ENCODE results near the gene HPS4. TPM values are rescaled to one million over a fixed set of nuclear protein-coding genes. Genes with fewer than 3 reads are reported as not detected.

The HPS4 gene
- total and polyA plus RNA-seq, 10 of the 15 experiments (the other 5 are each of a cell fraction or from before 2014, with no cell fraction given), result 11.7 to 36.7 (median 30.8) TPM

DNA sequence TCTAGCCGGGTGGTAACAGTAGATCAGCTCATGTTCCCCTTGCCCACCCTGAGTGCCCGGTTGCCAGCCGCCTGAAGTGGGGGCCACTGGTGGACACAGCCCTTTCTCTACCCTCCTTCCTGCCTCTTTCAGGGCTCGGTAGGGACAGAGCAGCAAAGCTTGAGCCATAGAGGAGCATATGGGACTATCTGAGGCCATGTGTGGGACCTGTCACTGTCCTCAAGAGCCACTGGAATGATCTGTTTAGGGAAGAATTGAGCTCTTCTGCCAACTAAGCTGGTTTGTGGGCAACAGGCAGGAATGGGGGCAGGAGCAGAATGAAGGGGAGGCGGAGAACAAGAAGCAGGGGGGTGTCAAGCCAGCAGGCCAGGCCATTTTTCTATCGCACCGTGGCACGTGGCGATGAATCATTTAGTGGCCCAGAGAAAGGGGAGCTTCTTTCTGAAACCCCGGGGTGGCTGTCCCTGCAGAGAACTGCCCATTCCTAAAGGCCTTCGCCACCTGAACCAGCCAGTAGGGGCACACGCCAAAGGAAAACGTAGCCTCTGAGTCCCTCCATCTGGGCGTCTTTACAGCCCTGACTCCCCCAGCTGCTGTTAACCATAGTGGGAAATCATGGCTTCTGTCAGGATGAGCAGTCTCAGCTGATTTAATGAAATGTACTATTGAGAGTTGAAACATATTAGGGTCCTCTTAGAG, 45.7 kb downstream of the HPS4 start:
- H3K4me3 ChIP-seq, result no peak overlapping the region
- CTCF ChIA-PET, result interaction anchor here (0.6 to 0.8 kb wide), 4 partner anchors 23 to 41 kb away, joined by 3 to 7 read pairs (median 4); no protein-coding TSS in a partner anchor
- RAD21 ChIA-PET (ENCODE audit: unreplicated experiment), result interaction anchor here (1.1 kb wide), 1 partner anchor 18 kb away, joined by 3 read pairs; no protein-coding TSS in a partner anchor
- peaks cover 4% of the 10 kb centered on the region; the same call in 1 of the 2 replicates for H4K20me1 ChIP-seq (ENCODE audit: control insufficient read depth, insufficient read depth)
- peaks cover 5 to 10% of the 10 kb centered on the region in 2 experiments; a peak in 3 of 4 replicates for H3K36me3 ChIP-seq (ENCODE audit: control insufficient read depth in 2 of 2, insufficient read depth in 2 of 2, low read length in 1 of 2)
- POLR2A ChIA-PET, result no interaction called here
- peaks cover 3% of the 10 kb centered on the region for H3K4me1 ChIP-seq (ENCODE audit: control insufficient read depth, insufficient read depth, low read length)
- H3K27ac ChIP-seq (ENCODE audit: control insufficient read depth, insufficient read depth), result no peak overlapping the region
- peaks cover 10% of the 10 kb centered on the region for H3K79me2 ChIP-seq (ENCODE audit: control insufficient read depth, insufficient read depth, low read length)
- 94% methylated on average over 14 of the region's 14 CpGs for WGBS (ENCODE audit: insufficient coverage, insufficient replicate concordance, low lambda C conversion rate, missing lambda C conversion rate)
- TF ChIP-seq ZNF24 (IDR thresholded peaks at IDR 0.05), result no peak
- no peak for TF ChIP-seq ZNF274 (IDR thresholded peaks at IDR 0.05; ENCODE audit: insufficient read depth, insufficient read length)
- TF ChIP-seq NR2F1 (conservative IDR thresholded peaks at IDR 0.05), result no peak
- no peak for TF ChIP-seq MTA2 (IDR thresholded peaks at IDR 0.05; ENCODE audit: low read depth)
- TF ChIP-seq, protein P1, sequence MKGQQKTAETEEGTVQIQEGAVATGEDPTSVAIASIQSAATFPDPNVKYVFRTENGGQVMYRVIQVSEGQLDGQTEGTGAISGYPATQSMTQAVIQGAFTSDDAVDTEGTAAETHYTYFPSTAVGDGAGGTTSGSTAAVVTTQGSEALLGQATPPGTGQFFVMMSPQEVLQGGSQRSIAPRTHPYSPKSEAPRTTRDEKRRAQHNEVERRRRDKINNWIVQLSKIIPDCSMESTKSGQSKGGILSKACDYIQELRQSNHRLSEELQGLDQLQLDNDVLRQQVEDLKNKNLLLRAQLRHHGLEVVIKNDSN (IDR thresholded peaks at IDR 0.05; ENCODE audit: borderline replicate concordance, extremely low read length, insufficient read depth, low read depth, low read length), result no peak
- ATAC-seq (no peak), DNase-seq (ENCODE audit: low read depth, low spot score) (no peak), FAIRE-seq (no peak)
- H3K4me2 ChIP-seq (ENCODE audit: control insufficient read depth, insufficient read depth), result no peak overlapping the region
- no peaks in the 10 kb centered on the region for H3K27me3 ChIP-seq (replicated peaks in 1 of 2; ENCODE audit: control insufficient read depth in 2 of 2, insufficient read depth in 2 of 2, low read length in 1 of 2)
- H3K9ac ChIP-seq (ENCODE audit: control insufficient read depth, insufficient read depth, low read length), result no peak overlapping the region
- no peak overlapping the region for H2AFZ ChIP-seq (ENCODE audit: control insufficient read depth, low read depth, low read length)
- SMC1A ChIA-PET (ENCODE audit: uncharacterized antibody, unreplicated experiment), result interaction anchor here (1.3 kb wide), 1 partner anchor 10 kb away, joined by 4 read pairs; no protein-coding TSS in a partner anchor
- H3K9me3 ChIP-seq (replicated peaks; ENCODE audit: control insufficient read depth, insufficient read depth, low read length), result no peaks in the 10 kb centered on the region
- intact Hi-C loops (cut with micrococcal nuclease; ENCODE audit: unreplicated experiment) (no loop called here), in situ Hi-C loops (cut with MboI) (no loop called here)
- BruUV-seq (replicated peaks), result no TSS peak

Measured in GM12878 (cell line).